ENCODE data around the gene PRKG2.

DNA sequence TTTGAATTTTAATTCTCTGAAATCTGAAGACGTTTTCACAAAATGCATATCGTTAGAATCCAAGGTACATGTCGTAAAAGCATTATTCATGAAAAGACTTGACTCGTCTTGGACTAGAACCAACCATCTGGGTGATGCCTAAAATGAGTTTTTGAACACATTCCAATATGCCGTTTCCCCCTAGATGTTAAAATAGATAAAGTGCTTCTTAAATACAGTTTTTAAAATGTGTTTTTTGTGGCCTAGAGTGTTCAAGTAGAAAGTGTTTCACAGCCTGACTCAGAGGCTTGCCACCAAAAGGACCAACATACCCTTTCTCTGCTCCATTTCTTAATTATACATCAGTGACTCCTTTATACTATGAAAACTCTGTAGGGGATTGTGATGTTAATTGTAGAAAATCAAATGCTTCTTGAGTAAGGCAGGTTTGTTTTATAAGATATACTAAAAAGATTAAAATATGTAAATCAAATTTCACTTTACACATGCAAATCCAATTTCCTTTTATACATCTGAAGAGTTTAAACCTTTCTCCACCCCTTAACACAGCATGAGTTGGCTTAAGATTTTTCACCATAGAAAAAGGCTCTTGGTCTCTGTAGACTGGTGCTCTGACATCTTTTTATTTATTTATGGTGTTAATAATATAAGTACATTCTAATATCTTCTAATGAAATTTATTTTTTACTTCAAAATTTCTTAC lies 48.4 kb downstream of the PRKG2 start:
- TF ChIP-seq EP300 (IDR thresholded peaks at IDR 0.05; ENCODE audit: borderline replicate concordance): no peak
- TF ChIP-seq CREB1 (IDR thresholded peaks at IDR 0.05; ENCODE audit: low read depth): no peak
- no peak for TF ChIP-seq TAF1 (IDR thresholded peaks at IDR 0.05; ENCODE audit: low read depth)
- TF ChIP-seq NFIC (IDR thresholded peaks at IDR 0.05): no peak
